Activated gamma-delta T cell treated with Interleukin-2 at 50 U/mL for 16 hours (primary cell): ENCODE results near the gene NHERF2.

ENCODE experiments used
- DNase-seq: peaks from one replicate; pipeline ENCODE4 v3.0.0-alpha.2; 2020

The NHERF2 gene

GRCh38 chr16:2084895-2085625 lies 58.4 kb downstream of the NHERF2 start:
- DNase-seq, result no peak

DNA sequence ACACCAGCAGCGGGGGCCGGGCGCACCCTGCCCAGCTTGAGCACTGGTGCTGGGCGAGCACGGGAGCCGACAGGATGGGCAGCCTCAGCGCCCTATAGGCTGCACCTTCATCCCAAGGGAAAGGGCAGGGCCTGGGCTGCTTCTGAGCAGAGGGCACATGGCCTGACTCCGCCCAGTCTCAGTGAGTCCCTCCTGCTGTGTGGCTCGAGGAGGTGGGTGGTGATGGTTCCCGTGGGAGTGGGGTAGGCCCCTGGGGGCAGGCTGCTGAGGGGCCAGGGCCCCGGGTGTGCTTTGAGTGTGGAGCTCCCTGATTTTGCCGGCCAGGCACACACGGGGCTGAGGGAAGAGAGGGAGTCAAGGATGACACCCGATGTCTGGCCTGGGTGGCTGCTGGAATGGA lies 59.0 kb downstream of the NHERF2 start:
- DNase-seq, result no peak

DNA sequence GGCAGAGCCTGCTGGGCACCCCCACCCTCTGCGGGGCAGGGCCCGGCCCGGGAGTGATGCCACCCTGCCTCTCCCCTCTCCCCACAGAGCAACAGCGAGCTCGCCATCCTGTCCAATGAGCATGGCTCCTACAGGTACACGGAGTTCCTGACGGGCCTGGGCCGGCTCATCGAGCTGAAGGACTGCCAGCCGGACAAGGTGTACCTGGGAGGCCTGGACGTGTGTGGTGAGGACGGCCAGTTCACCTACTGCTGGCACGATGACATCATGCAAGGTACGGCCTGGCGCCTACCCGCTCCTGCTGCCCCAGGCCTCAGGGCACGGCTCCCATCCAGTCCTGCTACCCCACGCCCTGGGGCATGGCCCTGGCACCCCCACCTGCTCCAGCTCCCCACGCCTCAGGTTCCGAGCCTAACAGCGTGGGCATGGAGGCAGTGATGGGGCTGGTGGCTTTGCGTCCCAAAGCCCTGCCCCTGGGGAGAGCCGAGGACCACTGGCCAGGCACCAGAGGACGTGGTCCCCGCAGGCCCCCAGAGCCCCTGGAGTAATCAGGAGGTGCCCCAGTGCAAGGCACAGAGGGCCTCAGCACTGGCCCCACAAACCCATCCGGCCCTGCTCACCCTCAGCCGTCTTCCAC lies 59.5 kb downstream of the NHERF2 start:
- DNase-seq, result no peak

GRCh38 chr16:2086812-2087747 lies 60.4 kb downstream of the NHERF2 start:
- DNase-seq, result no peak

- DNase-seq, result no peak
Observed at GRCh38 chr16:2087748-2088631, 61.3 kb downstream of the NHERF2 start.
